GM12864 (cell line): Measurements from ENCODE around the gene SLBP.

Experiments used
- DNase-seq: peaks from one replicate; pipeline ENCODE4 v3.0.0-alpha.2; 2011; ENCODE audit warnings: low read depth
- H3K4me3 ChIP-seq: 2 replicates; pipeline ENCODE4 v1.5.1; 2011; ENCODE audit warnings: mild to moderate bottlenecking, low read depth, low read length, control low read depth
- TF ChIP-seq, protein P1 (sequence below): IDR thresholded peaks from 2 replicates; pipeline ENCODE4 v1.5.1; 2011; ENCODE audit warnings: low read depth, mild to moderate bottlenecking, moderate library complexity, low read length, control low read depth, inconsistent platforms; ENCODE audit errors: missing control alignments

Gene SLBP

DNA sequence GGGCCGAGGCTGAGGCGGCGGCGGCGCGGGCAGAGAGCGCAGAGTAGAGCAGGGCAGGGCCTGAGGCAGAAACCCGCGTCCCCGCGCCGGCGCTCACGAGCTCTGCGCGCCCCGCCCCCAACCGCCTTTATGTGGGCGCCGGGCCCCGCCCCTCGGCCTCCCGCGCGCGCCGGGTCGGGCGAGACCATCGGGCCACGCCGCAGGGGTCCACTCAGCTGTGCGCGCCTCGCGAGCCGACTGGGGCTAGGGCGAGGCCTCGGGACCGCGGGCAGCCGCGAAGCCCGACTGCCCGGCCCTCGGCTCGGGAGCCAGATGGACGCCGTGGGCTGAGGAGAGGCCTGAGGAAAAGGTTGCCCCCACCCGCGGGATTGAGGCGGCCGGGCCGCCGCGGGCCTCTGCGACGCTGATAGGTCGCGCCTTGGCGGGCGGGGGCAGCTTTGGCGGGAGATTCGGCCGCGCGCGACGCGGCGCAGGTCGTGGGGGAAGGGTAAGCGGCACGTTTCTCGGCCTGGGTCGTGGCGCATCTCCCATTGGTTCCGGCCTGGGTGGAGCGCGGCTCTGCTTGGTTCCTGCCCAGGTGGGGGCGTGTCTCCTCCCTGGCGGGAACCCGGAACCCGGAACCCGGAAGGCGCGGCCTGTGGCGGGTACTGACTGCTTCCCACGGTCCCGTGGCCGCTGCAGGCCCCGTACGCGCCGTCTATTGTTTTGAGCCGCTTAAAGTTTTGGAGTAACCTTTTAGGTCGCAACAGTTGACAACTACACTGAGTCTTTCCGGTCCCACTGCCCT, at the start of gene SLBP:
Gene SLBP (minus strand): TSS at position 104 of the 787 bp plus-strand sequence. CDS start 131 bp downstream, outside the sequence.
- peak; percentile 93 for DNase-seq
- TF ChIP-seq, protein P1, sequence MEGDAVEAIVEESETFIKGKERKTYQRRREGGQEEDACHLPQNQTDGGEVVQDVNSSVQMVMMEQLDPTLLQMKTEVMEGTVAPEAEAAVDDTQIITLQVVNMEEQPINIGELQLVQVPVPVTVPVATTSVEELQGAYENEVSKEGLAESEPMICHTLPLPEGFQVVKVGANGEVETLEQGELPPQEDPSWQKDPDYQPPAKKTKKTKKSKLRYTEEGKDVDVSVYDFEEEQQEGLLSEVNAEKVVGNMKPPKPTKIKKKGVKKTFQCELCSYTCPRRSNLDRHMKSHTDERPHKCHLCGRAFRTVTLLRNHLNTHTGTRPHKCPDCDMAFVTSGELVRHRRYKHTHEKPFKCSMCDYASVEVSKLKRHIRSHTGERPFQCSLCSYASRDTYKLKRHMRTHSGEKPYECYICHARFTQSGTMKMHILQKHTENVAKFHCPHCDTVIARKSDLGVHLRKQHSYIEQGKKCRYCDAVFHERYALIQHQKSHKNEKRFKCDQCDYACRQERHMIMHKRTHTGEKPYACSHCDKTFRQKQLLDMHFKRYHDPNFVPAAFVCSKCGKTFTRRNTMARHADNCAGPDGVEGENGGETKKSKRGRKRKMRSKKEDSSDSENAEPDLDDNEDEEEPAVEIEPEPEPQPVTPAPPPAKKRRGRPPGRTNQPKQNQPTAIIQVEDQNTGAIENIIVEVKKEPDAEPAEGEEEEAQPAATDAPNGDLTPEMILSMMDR, result no peak
- peak within 1 kb of the TSS; percentile 95 for H3K4me3 ChIP-seq

DNA sequence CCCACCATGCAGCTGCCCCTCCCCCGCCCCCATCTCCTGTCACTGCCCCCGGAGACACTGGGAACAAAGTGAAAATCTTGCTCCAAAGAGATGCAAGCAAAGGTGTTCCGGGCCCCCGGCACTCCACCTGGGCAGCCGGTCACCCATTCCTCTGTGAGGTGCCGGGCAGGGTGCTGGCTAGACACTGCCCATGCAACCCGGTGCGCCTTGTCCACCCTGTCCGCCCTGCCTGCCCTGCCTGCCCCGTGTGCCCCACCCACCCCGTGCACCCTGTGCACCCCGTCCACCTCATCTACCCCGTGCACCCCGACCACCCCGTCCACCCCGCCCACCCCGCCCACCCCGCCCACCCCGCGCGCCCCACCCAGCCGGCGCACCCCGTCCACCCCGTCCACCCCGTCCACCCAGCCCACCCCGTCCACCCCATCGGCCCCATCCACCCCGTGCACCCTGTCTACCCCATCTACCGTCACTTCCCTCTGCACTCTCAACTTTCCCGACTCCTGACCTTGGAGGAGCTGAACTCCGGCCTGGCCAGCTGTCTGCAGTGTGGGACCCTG, 49.1 kb upstream of the SLBP start:
- TF ChIP-seq, protein P1, result no peak
- H3K4me3 ChIP-seq, result no peak overlapping the region
- no peak for DNase-seq

DNA sequence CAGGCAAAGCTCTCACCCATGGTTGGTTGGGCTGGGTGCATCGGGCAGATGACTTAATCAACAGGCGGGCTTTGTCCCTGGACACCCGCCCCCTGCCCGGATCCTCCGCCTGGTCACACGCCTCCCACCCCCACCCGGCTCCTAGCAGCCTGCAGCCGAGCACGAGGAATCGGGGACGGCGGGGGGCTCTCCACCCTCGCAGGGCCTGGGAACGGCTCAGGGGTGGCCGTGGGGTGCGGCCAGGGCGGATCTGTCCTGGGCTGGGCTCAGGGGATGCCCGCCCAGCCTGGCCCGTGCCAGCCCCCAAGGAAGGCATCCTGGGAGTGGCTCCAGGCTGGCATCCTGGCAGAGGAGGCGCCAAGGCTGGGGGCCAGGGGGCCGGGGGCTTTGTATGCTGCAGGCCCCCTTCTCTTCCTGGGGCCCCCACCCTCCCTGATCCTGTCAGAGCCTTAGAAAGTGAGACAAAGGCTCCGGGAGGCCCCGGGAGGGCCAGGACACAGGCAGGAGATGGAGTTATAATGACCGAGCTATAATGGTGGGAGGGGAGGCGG, 48.5 kb upstream of the SLBP start:
- TF ChIP-seq, protein P1, result no peak
- H3K4me3 ChIP-seq, result no peak overlapping the region
- DNase-seq, result no peak

DNA sequence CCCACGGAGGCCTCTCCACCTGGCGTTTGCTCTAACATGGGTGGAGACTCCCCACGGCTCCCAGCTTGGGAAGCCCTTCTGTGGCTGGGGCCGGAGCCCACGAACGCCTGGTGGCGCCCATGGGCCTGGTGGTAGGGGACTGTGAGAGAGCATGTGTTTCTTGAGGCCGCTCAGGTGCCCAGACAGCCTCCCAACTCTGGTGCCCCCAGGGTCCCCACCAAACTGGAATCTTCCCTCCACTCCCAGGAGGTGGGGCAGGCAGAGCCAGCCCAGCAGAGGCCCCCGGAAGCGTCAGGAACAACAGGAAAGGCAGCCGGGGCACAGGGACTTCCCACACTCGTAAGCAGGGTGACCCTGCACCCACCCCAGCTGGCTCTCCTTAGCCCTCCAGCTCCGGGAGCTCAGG, 47.7 kb upstream of the SLBP start:
- DNase-seq, result no peak
- TF ChIP-seq, protein P1, result no peak
- H3K4me3 ChIP-seq, result no peak overlapping the region

DNA sequence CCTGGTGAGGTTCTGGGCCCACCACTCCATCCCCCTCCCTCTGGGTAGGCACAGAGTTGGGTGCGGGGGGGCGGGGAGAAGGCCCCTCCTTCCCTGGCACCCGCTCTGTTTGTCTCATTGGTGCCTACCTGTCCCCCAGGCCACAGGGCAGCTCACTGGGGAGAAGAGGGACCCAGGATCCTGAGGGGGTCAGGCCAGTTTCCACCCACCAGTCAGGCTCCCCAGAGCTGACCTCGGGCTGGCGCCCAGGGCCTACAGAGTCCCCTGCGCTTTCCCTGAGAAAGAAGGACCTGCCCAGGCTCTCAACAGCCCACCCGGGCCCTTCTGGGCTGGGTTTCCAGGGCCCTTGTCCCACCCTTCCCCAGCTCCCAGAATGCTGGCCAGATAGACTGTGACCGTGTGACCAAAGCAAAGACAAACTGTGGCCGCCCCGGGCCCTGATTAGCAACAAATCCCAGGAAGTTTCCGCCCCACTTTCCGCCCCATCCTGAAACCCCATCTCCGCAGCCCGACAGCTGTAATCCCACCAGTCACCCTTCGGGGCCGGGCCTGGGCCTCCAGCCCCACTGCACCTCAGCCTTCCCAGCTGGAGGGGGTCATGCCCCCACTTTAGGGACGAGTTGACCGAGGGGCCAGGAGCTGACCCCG, 47.2 kb upstream of the SLBP start:
- TF ChIP-seq, protein P1, result no peak
- no peak overlapping the region for H3K4me3 ChIP-seq
- no peak for DNase-seq

DNA sequence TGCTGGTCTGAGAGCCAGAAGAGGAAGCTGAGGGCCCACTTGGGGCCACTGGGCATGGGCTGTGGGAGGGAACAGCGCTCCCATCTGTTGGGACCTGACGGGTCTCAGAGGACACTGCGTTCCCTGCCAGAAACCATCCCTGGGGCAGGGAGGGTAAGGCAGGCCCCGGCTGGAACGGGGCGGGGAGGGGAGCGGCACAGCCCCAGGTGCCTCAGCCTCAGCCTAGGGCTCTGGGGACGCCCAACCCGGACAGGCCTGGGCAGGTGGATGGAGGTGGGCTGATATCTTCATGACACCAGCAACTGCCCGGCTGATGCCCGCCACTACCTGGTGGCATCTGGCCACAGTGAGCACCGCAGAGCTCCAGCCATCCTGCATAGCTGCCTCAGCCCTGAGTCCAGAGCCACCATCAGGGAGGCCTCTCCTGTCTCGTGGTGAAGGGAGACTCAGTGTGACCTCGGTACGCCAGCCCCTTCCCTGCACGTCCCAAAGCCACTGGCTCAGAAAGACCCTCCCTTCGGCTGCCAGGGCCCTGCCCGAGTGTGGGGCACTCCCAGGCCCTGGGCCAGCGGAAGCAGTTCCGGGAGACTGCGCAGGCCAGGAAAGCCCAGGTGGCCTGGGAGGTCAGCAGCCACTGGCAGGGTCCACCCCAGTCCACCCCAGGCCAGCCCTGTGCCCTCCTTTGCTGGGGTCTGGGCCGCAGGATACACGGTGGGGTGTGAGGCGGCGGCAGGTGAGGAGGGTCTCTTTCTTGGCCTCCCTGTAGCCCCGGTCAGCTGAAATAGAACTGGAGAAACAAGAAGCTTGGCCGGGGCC, 46.4 kb upstream of the SLBP start:
- no peak for DNase-seq
- H3K4me3 ChIP-seq, result no peak overlapping the region
- TF ChIP-seq, protein P1, result no peak
